Neutrophil (primary cell): ENCODE results near the gene MYH16.
"Not testable (repeated sequence)": the region's sequence is repeated elsewhere in the genome, so short reads cannot be mapped to it uniquely, and the experiment has no call there.

Experiments
- H3K27ac ChIP-seq: fragments of 200-600 bp; sonication (generic); 2 replicates; pipeline ENCODE4 v1.5.1; 2016; ENCODE audit warnings: mild to moderate bottlenecking, moderate library complexity
- H3K27me3 ChIP-seq: fragments of 200-600 bp; sonication (generic); 2 replicates; pipeline ENCODE4 v1.6.0; 2016; ENCODE audit warnings: mild to moderate bottlenecking
- H3K36me3 ChIP-seq: fragments of 200-600 bp; sonication (generic); 2 replicates; pipeline ENCODE4 v1.5.1; 2017
- H3K4me1 ChIP-seq, 2 experiments: fragments of 200-600 bp in 1 of 2; sonication (generic) in 1 of 2; 1 replicate in 1 of 2; 2 replicates in 1 of 2; pipeline versions ENCODE4 v1.5.1 to v1.6.1; 2013 to 2016; ENCODE audit warnings: low read depth in 1 of 2, low read length in 1 of 2, mild to moderate bottlenecking in 1 of 2, moderate library complexity in 1 of 2; ENCODE audit not compliant: control insufficient read depth in 1 of 2, insufficient read depth in 1 of 2
- H3K4me3 ChIP-seq, 2 experiments: fragments of 200-600 bp in 1 of 2; sonication (generic) in 1 of 2; 1 replicate in 1 of 2; 2 replicates in 1 of 2; pipeline ENCODE4 v1.5.1; 2013 to 2016; ENCODE audit warnings: low read depth in 1 of 2, low read length in 1 of 2, mild to moderate bottlenecking in 1 of 2, moderate library complexity in 1 of 2
- H3K9me3 ChIP-seq: fragments of 200-600 bp; sonication (generic); 2 replicates; pipeline ENCODE4 v1.5.1; 2016
- TF ChIP-seq, protein P1 (sequence below): fragments of 200-600 bp; sonication (generic); IDR thresholded peaks from 2 replicates; pipeline ENCODE4 v1.5.1; 2016; ENCODE audit warnings: antibody characterized with exemption

MYH16 gene

DNA sequence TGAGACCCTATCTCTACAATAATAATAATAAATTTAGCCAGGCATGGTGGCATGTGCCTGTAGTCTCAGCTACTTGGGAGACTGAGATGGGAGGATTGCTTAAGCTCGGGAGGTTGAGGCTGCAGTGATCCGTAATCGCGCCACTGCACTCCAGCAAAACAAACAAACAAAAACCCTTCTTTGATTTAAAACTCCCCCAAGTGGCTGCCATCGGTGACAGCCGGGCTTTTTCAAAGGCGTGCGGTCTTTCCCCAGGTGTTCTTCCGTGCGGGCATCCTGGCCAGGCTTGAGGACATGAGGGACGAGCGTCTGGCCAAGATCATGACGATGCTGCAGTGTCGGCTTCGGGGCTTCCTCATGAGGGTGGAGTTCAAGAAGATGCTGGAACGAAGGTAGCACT is 1.9 kb upstream of the MYH16 start:
- H3K4me3 ChIP-seq, result no peak overlapping the region
- H3K27ac ChIP-seq, result no peak overlapping the region
- no peaks in the 10 kb centered on the region for H3K9me3 ChIP-seq
- TF ChIP-seq, protein P1, sequence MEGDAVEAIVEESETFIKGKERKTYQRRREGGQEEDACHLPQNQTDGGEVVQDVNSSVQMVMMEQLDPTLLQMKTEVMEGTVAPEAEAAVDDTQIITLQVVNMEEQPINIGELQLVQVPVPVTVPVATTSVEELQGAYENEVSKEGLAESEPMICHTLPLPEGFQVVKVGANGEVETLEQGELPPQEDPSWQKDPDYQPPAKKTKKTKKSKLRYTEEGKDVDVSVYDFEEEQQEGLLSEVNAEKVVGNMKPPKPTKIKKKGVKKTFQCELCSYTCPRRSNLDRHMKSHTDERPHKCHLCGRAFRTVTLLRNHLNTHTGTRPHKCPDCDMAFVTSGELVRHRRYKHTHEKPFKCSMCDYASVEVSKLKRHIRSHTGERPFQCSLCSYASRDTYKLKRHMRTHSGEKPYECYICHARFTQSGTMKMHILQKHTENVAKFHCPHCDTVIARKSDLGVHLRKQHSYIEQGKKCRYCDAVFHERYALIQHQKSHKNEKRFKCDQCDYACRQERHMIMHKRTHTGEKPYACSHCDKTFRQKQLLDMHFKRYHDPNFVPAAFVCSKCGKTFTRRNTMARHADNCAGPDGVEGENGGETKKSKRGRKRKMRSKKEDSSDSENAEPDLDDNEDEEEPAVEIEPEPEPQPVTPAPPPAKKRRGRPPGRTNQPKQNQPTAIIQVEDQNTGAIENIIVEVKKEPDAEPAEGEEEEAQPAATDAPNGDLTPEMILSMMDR, result no peak
- peaks cover 14% of the 10 kb centered on the region for H3K27me3 ChIP-seq
- H3K4me1 ChIP-seq, result no peaks in the 10 kb centered on the region
- no peaks in the 10 kb centered on the region for H3K36me3 ChIP-seq

DNA sequence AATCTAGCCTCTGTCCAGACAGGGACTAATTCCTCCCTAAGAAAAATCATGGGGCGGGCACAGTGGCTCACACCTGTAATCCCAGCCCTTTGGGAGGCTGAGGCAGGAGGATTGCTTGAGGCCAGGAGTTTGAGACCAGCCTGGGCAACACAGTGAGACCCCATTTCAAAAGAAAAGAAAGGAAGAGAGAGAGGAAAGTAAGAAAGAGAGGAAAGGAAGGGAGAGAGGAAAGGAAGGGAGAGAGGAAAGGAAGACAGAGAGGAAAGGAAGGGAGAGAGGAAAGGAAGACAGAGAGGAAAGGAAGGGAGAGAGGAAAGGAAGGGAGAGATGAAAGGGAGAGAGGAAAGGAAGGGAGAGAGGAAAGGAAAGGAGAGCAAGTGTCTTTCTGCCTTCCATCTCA is 922 bp downstream of the MYH16 start:
- not testable (repeated sequence) for H3K9me3 ChIP-seq, H3K4me1 ChIP-seq, H3K27ac ChIP-seq, H3K36me3 ChIP-seq, H3K27me3 ChIP-seq, H3K4me3 ChIP-seq

DNA sequence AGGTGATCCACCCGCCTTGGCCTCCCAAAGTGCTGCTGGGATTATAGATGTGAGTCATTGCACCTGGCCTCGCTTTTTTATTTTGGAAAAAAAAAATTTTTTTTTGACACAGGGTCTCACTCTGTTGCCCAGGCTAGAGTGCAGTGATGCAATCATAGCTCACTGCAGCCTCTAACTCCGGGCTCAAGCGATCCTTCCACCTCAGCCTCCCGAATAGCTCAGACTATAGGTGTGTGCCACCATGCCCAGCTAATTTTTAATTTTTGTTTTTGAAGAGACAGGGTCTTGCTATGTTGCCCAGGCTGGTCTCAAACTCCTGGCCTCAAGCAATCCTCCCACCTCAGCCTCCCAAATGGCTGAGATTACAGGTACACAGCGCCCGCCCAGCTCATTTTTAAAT is 2.3 kb downstream of the MYH16 start:
- H3K27me3 ChIP-seq, result not testable (repeated sequence)

DNA sequence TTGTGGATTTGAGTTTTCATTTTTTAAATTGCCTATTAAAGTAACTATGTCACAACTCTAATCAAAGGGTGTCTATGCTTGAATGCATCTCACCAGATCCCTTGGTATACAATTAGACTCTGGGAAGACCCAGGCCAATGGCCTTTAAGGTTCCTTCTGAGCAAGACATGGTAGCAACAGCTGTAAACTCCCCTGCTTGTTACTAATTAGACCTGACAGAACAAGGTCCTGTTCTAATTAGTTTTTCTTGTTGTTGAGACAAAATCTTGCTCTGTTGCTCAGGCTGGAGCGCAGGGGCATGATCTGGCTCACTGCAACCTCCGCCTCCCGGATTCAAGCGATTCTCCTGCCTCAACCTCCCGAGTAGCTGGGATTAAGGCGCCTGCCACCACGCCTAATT is 2.9 kb downstream of the MYH16 start:
- H3K4me3 ChIP-seq, result no peak overlapping the region

More for the DNA sequence above, 2.3 kb downstream of the MYH16 start:
- not testable (repeated sequence) for H3K36me3 ChIP-seq, H3K4me3 ChIP-seq, H3K27ac ChIP-seq, H3K4me1 ChIP-seq, H3K9me3 ChIP-seq

DNA sequence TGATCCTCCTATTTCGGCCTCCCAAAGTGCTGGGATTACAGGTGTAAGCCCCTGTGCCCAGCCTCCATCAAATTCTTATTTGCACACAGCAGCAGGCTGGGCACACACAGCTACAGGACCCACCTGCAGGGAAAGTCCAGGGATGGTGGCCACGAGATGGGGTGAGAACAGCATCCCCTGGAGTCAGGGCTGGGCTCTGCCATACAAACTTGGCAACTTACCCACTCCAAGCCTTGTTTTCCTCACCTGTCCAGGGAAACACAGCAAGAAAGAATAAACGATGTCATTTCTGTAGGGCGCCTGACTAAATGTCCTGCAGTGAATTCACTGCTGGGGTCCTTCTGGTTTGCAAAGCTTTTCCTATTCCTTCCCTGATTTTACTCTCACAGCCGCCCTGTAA is 5.5 kb downstream of the MYH16 start:
- H3K36me3 ChIP-seq, result no peaks in the 10 kb centered on the region

More for the DNA sequence above, 2.9 kb downstream of the MYH16 start:
- Histone ChIP-seq H3K4me1 (no peaks in the 10 kb centered on the region), H3K27me3 (peaks cover 9% of the 10 kb centered on the region), H3K9me3 (no peaks in the 10 kb centered on the region), H3K27ac (no peak overlapping the region), H3K36me3 (no peaks in the 10 kb centered on the region)
- TF ChIP-seq, protein P1, result no peak

DNA sequence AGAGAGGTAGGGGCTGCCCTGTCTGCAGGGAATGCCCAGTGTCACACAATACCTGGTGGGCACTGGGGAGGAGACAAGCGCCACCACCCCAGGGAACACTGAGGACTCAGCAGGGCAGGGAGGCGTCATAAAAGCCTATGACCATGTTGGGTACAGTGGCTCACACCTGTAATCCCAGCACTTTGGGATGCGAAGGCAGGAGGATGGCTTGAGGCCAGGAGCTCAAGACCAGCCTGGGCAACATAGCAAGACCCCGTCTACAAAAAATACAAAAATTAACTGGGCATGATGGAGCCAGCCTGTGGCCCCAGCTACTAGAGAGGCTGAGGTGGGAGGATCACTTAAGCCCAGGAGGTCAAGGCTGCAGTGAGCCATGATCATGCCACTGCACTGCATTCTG is 11.5 kb downstream of the MYH16 start:
- H3K4me1 ChIP-seq, H3K27ac ChIP-seq, H3K9me3 ChIP-seq, H3K27me3 ChIP-seq, H3K36me3 ChIP-seq, H3K4me3 ChIP-seq: not testable (repeated sequence)

More for the DNA sequence above, 5.5 kb downstream of the MYH16 start:
- H3K4me1 ChIP-seq, result no peaks in the 10 kb centered on the region
- no peak overlapping the region for H3K4me3 ChIP-seq
- TF ChIP-seq, protein P1, result no peak
- H3K27me3 ChIP-seq, result peaks cover 7% of the 10 kb centered on the region
- H3K27ac ChIP-seq, result no peak overlapping the region
- no peaks in the 10 kb centered on the region for H3K9me3 ChIP-seq

DNA sequence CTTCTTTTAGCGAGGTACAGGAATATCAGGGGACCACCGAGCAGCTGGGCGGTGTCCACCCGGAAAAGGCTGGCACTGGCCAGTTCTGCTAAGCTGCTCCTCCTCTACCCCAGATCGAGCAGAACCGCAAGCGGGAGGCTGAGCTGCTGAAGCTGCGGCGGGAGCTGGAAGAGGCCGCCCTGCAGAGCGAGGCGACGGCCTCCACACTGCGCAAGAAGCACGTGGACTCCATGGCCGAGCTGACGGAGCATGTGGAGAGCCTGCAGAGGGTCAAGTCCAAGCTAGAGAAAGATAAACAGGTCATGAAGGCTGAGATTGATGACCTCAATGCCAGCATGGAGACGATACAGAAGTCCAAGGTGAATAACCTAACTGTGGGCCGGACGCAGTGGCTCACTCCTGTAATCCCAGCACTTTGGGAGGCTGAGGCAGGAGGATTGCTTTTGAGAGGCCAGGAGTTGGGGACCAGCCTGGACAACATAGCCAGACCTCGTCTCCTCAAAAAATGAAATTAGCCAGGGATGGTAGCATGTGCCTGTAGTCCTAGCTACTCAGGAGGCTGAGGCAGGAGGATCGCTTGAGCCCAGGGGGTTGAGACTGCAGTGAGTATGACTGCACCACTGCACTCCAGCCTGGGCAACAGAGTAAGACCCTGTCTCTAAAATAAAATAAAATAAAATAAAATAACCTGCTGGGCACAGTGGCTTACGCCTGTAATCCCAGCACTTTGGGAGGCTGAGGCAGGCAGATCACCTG is 15.3 kb downstream of the MYH16 start:
- H3K27ac ChIP-seq, result no peak overlapping the region
- H3K36me3 ChIP-seq, result no peaks in the 10 kb centered on the region
- H3K4me3 ChIP-seq, result no peak overlapping the region
- no peaks in the 10 kb centered on the region for H3K9me3 ChIP-seq
- no peaks in the 10 kb centered on the region for H3K4me1 ChIP-seq
- TF ChIP-seq, protein P1, result no peak
- no peaks in the 10 kb centered on the region for H3K27me3 ChIP-seq
